Keratinocyte (primary cell): ENCODE data around the gene HOXC4. TPM values are rescaled to one million over a fixed set of nuclear protein-coding genes. Genes with fewer than 3 reads are reported as not detected.

ENCODE experiments used
- DNase-seq: peaks from one replicate; pipeline ENCODE4 v3.0.0-alpha.2; 2011; ENCODE audit warnings: low read depth, missing footprints, low spot score
- FAIRE-seq: peaks from 2 replicates; lab custom pipeline; 2011; peaks lifted over from hg19 to GRCh38; lab: Jason Lieb, UNC
- H2AFZ ChIP-seq: 2 replicates; pipeline ENCODE4 v1.6.0; 2012; ENCODE audit warnings: low read length, control low read depth, inconsistent platforms; ENCODE audit not compliant: control insufficient read depth
- H3K27ac ChIP-seq: 2 replicates; pipeline ENCODE4 v1.5.1; 2011; ENCODE audit warnings: low read length; ENCODE audit not compliant: control insufficient read depth, insufficient read depth
- H3K27me3 ChIP-seq: 3 replicates; pipeline ENCODE4 v1.6.0; 2011; ENCODE audit warnings: low read length; ENCODE audit not compliant: control insufficient read depth, insufficient read depth; ENCODE audit errors: extremely low read depth
- H3K36me3 ChIP-seq, 2 experiments: 2 replicates in 1 of 2; 3 replicates in 1 of 2; pipeline ENCODE4 v1.5.1; 2011; ENCODE audit warnings: low read length in 2 of 2, mild to moderate bottlenecking in 1 of 2; ENCODE audit not compliant: control insufficient read depth in 2 of 2, insufficient read depth in 2 of 2; ENCODE audit errors: extremely low read depth in 1 of 2
- H3K4me1 ChIP-seq: 3 replicates; pipeline ENCODE4 v1.5.1; 2011; ENCODE audit warnings: low read length; ENCODE audit not compliant: control insufficient read depth, insufficient read depth; ENCODE audit errors: extremely low read depth
- H3K4me2 ChIP-seq: 3 replicates; pipeline ENCODE4 v1.6.0; 2011; ENCODE audit warnings: low read depth, low read length; ENCODE audit not compliant: control insufficient read depth, insufficient read depth; ENCODE audit errors: extremely low read depth
- H3K4me3 ChIP-seq, 3 experiments: fragments of 200-600 bp in 1 of 3; sonication (generic) in 1 of 3; 2 replicates in 2 of 3; 3 replicates in 1 of 3; pipeline ENCODE4 v1.5.1; 2011 to 2016; ENCODE audit warnings: low read length in 3 of 3, mild to moderate bottlenecking in 3 of 3, control low read depth in 2 of 3, inconsistent platforms in 1 of 3, low read depth in 1 of 3, mixed read lengths in 1 of 3, mixed run types in 1 of 3, moderate library complexity in 1 of 3; ENCODE audit not compliant: control insufficient read depth in 2 of 3, insufficient read depth in 2 of 3; ENCODE audit errors: extremely low read depth in 1 of 3
- H3K79me2 ChIP-seq: 2 replicates; pipeline ENCODE4 v1.6.0; 2012; ENCODE audit warnings: low read length; ENCODE audit not compliant: control insufficient read depth, insufficient read depth
- H3K9ac ChIP-seq: 3 replicates; pipeline ENCODE4 v1.6.0; 2011; ENCODE audit warnings: low read length; ENCODE audit not compliant: control insufficient read depth, insufficient read depth; ENCODE audit errors: extremely low read depth
- H3K9me1 ChIP-seq: 3 replicates; pipeline ENCODE4 v1.6.0; 2011; ENCODE audit warnings: low read length; ENCODE audit not compliant: control insufficient read depth, insufficient read depth; ENCODE audit errors: extremely low read depth
- H3K9me3 ChIP-seq: 2 replicates; pipeline ENCODE4 v1.5.1; 2012; ENCODE audit warnings: low read depth, low read length; ENCODE audit not compliant: control insufficient read depth
- H4K20me1 ChIP-seq: 3 replicates; pipeline ENCODE4 v1.6.0; 2011; ENCODE audit warnings: low read length; ENCODE audit not compliant: control insufficient read depth, insufficient read depth; ENCODE audit errors: extremely low read depth
- CTCF ChIP-seq, 3 experiments: IDR thresholded peaks in 1 of 3; conservative IDR thresholded peaks in 1 of 3; optimal IDR thresholded peaks in 1 of 3; 2 replicates in 2 of 3; 3 replicates in 1 of 3; pipeline versions ENCODE3 to v1.5.1; 2011; ENCODE audit warnings: low read length in 3 of 3, mild to moderate bottlenecking in 3 of 3, moderate library complexity in 2 of 3, control low read depth in 1 of 3, inconsistent platforms in 1 of 3; ENCODE audit not compliant: insufficient read depth in 2 of 3; ENCODE audit errors: extremely low read depth in 1 of 3
- EZH2 ChIP-seq: IDR thresholded peaks from one replicate; pipeline ENCODE4 v1.6.1; 2012; ENCODE audit warnings: inconsistent platforms, mild to moderate bottlenecking, low read length, moderate library complexity
- dilution Hi-C: fragments of 300-500 bp; cut with MboI; formaldehyde crosslinking; loops from one replicate; pipeline ENCODE4 v1.7.0; 2020; ENCODE audit warnings: low sequenced_read_pairs; ENCODE audit not compliant: extremely low pct_ligation_motif_present
- polyA plus RNA-seq, 5 experiments: library from polyadenylated mRNA; depleted of rRNA in 3 of 5; stranded (reverse) in 3 of 5; stranded (forward) in 1 of 5; unstranded in 1 of 5; fragments of >200 nt; gene quantifications; 1 replicate in 1 of 5; 2 replicates in 3 of 5; 3 replicates in 1 of 5; pipeline versions ENCODE4 v1.2.1 to v1.2.3, GENCODE V29; 2011 to 2012; ENCODE audit warnings: missing spikeins in 2 of 5, low read depth in 1 of 5, low replicate concordance in 1 of 5

The HOXC4 gene
- polyA plus RNA-seq, 1 donor (not counting 4 experiments of a cell fraction or from before 2014, with no cell fraction given), result 1.8 TPM

DNA sequence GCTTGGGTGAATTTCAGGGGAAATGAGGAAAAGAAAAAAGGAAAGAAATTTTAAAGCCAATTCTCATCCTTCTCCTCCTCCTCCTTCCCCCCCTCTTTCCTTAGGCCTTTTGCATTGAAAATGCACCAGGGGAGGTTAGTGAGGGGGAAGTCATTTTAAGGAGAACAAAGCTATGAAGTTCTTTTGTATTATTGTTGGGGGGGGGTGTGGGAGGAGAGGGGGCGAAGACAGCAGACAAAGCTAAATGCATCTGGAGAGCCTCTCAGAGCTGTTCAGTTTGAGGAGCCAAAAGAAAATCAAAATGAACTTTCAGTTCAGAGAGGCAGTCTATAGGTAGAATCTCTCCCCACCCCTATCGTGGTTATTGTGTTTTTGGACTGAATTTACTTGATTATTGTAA is 1.9 kb downstream of the HOXC4 start:
- no peaks in the 10 kb centered on the region for H3K27me3 ChIP-seq
- H3K36me3 ChIP-seq, result no peaks in the 10 kb centered on the region
- no peak for DNase-seq
- H3K79me2 ChIP-seq, result no peaks in the 10 kb centered on the region
- H4K20me1 ChIP-seq, result no peaks in the 10 kb centered on the region
- H3K4me3 ChIP-seq, result no peak overlapping the region
- peaks cover 26% of the 10 kb centered on the region for H3K4me1 ChIP-seq
- dilution Hi-C loops, result no loop called here
- H3K27ac ChIP-seq, result no peak overlapping the region
- TF ChIP-seq EZH2 (no peak), CTCF (optimal IDR thresholded peaks at IDR 0.05 in 1 of 3, IDR thresholded peaks at IDR 0.05 in 1 of 3, conservative IDR thresholded peaks at IDR 0.05 in 1 of 3; ENCODE audit: extremely low read depth in 1 of 3, insufficient read depth in 2 of 3, low read length in 3 of 3) (no peak)
- H3K9ac ChIP-seq, result no peak overlapping the region
- H3K9me3 ChIP-seq, result no peaks in the 10 kb centered on the region
- no peaks in the 10 kb centered on the region for H3K9me1 ChIP-seq
- H2AFZ ChIP-seq, result no peak overlapping the region
- no peak overlapping the region for H3K4me2 ChIP-seq
- FAIRE-seq, result no peak

DNA sequence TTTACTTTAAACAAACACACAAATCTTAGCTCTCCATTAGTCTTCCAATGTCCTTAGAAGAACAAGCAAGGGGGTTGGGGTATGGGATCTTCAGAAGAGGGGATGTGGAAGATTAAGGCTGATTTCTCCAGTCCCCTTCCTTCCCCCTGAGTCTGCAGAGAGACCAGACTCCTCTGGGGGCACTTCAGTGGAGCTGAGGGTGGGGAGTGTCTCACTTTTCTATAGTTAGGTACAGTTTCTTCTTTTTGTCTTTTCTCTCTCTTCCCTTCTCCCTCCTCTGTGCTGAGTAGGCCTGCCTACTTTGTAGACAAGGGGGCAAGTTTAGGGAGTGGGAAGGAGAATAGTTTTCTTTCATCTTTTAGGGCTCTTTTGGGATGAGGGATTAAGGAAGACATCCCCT is 2.5 kb downstream of the HOXC4 start:
- FAIRE-seq (no peak), DNase-seq (no peak)
- Histone ChIP-seq H3K9me3 (no peaks in the 10 kb centered on the region), H3K9ac (no peak overlapping the region), H3K4me3 (no peak overlapping the region), H2AFZ (no peak overlapping the region), H3K9me1 (peaks cover 2% of the 10 kb centered on the region), H3K27me3 (no peaks in the 10 kb centered on the region), H3K27ac (no peak overlapping the region), H3K4me1 (peaks cover 27% of the 10 kb centered on the region), H4K20me1 (no peaks in the 10 kb centered on the region), H3K79me2 (no peaks in the 10 kb centered on the region), H3K4me2 (no peak overlapping the region), H3K36me3 (no peaks in the 10 kb centered on the region)
- TF ChIP-seq EZH2 (no peak), CTCF (optimal IDR thresholded peaks at IDR 0.05 in 1 of 3, IDR thresholded peaks at IDR 0.05 in 1 of 3, conservative IDR thresholded peaks at IDR 0.05 in 1 of 3; ENCODE audit: extremely low read depth in 1 of 3, insufficient read depth in 2 of 3, low read length in 3 of 3) (no peak)
- dilution Hi-C loops, result no loop called here
